Loucy (cell line): ENCODE measurements around the gene TRAF2.

Experiments used
- H2AFZ ChIP-seq: fragments of 200-600 bp; sonication (generic); 2 replicates; pipeline ENCODE4 v1.6.0; 2016; ENCODE audit warnings: antibody characterized with exemption, mild to moderate bottlenecking, low read length, moderate library complexity
- H3F3A ChIP-seq: fragments of 200-600 bp; 2 replicates; pipeline ENCODE4 v1.6.0; 2016; ENCODE audit warnings: antibody characterized with exemption, low read depth, mild to moderate bottlenecking
- H3K27me3 ChIP-seq: fragments of 200-600 bp; sonication (generic); 2 replicates; pipeline ENCODE4 v1.6.1; 2014; ENCODE audit warnings: low read length, mild to moderate bottlenecking; ENCODE audit not compliant: insufficient read depth, poor library complexity, severe bottlenecking
- H3K36me3 ChIP-seq: fragments of 200-600 bp; sonication (generic); 2 replicates; pipeline ENCODE4 v1.6.1; 2016; ENCODE audit warnings: low read length; ENCODE audit not compliant: insufficient read depth
- H3K4me1 ChIP-seq: fragments of 200-600 bp; sonication (generic); 2 replicates; pipeline ENCODE4 v1.5.1; 2014; ENCODE audit warnings: low read length, mild to moderate bottlenecking; ENCODE audit not compliant: insufficient read depth, poor library complexity, severe bottlenecking
- H3K4me2 ChIP-seq: fragments of 200-600 bp; sonication (generic); 2 replicates; pipeline ENCODE4 v1.6.0; 2014; ENCODE audit warnings: antibody characterized with exemption, low read length, low read depth, mild to moderate bottlenecking; ENCODE audit not compliant: poor library complexity, severe bottlenecking
- H3K4me3 ChIP-seq: fragments of 200-600 bp; sonication (generic); 2 replicates; pipeline ENCODE4 v1.5.1; 2014; ENCODE audit warnings: low read length, mild to moderate bottlenecking, mixed read lengths; ENCODE audit not compliant: poor library complexity, severe bottlenecking
- H3K79me2 ChIP-seq: fragments of 200-600 bp; sonication (generic); 2 replicates; pipeline ENCODE4 v1.6.1; 2014; ENCODE audit warnings: low read length; ENCODE audit not compliant: insufficient read depth
- H3K9ac ChIP-seq: fragments of 200-600 bp; sonication (generic); 2 replicates; pipeline ENCODE4 v1.6.0; 2014; ENCODE audit warnings: mild to moderate bottlenecking, low read depth, low read length, moderate library complexity; ENCODE audit not compliant: poor library complexity, severe bottlenecking
- H3K9me2 ChIP-seq: fragments of 200-600 bp; sonication (generic); replicated peaks from 2 replicates; pipeline ENCODE4 v1.6.1; 2016; ENCODE audit warnings: low read depth, low read length, mixed read lengths
- H3K9me3 ChIP-seq: fragments of 200-600 bp; sonication (generic); 2 replicates; pipeline ENCODE4 v1.6.1; 2014; ENCODE audit warnings: mild to moderate bottlenecking, antibody characterized with exemption, low read length, low read depth; ENCODE audit not compliant: insufficient read depth
- H4K20me1 ChIP-seq: fragments of 200-600 bp; sonication (generic); 2 replicates; pipeline ENCODE4 v1.6.0; 2014; ENCODE audit warnings: antibody characterized with exemption, low read length, mild to moderate bottlenecking; ENCODE audit not compliant: insufficient read depth, poor library complexity, severe bottlenecking
- EZH2phosphoT487 ChIP-seq: fragments of 200-600 bp; IDR thresholded peaks from 2 replicates; pipeline ENCODE4 v1.6.1; 2018; ENCODE audit warnings: antibody characterized with exemption, mild to moderate bottlenecking, moderate library complexity, borderline replicate concordance
- TF ChIP-seq, protein P1 (sequence below): fragments of 200-600 bp; sonication (generic); conservative IDR thresholded peaks from 2 replicates; pipeline ENCODE4 v1.5.1; 2014; ENCODE audit warnings: mild to moderate bottlenecking, antibody characterized with exemption, low read length

The TRAF2 gene

DNA sequence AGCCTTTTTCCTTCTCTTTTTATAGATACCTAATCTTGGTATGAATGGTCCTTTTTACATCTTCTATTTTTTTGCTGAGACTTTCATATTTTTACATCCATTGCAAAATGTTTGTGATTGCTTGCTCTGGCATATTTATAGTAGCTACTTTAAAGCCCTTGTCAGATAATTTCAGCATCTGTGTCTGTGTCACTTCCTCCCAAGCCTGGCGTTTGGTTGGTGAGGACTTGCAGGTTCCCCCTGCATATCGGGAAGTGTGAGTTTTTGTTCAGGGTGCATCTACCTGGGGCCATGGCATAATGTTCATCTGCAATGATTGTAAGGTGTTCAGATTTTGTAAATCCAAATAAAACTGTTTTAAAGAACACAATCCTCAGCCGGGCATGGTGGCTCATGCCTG is 49.3 kb downstream of the TRAF2 start:
- H2AFZ ChIP-seq, result no peak overlapping the region
- peaks cover 4% of the 10 kb centered on the region; the same call in 1 of the 2 replicates for H3K36me3 ChIP-seq
- no peak overlapping the region for H3K4me2 ChIP-seq
- no peaks in the 10 kb centered on the region for H3F3A ChIP-seq
- H3K9ac ChIP-seq, result no peak overlapping the region
- no peaks in the 10 kb centered on the region for H3K27me3 ChIP-seq
- H3K9me2 ChIP-seq, result no peaks in the 10 kb centered on the region
- no peaks in the 10 kb centered on the region for H4K20me1 ChIP-seq
- TF ChIP-seq, protein P1, sequence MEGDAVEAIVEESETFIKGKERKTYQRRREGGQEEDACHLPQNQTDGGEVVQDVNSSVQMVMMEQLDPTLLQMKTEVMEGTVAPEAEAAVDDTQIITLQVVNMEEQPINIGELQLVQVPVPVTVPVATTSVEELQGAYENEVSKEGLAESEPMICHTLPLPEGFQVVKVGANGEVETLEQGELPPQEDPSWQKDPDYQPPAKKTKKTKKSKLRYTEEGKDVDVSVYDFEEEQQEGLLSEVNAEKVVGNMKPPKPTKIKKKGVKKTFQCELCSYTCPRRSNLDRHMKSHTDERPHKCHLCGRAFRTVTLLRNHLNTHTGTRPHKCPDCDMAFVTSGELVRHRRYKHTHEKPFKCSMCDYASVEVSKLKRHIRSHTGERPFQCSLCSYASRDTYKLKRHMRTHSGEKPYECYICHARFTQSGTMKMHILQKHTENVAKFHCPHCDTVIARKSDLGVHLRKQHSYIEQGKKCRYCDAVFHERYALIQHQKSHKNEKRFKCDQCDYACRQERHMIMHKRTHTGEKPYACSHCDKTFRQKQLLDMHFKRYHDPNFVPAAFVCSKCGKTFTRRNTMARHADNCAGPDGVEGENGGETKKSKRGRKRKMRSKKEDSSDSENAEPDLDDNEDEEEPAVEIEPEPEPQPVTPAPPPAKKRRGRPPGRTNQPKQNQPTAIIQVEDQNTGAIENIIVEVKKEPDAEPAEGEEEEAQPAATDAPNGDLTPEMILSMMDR, result no peak
- no peak for TF ChIP-seq EZH2phosphoT487
- no peaks in the 10 kb centered on the region for H3K4me1 ChIP-seq
- no peaks in the 10 kb centered on the region for H3K9me3 ChIP-seq
- H3K79me2 ChIP-seq, result no peaks in the 10 kb centered on the region
- no peak overlapping the region for H3K4me3 ChIP-seq

DNA sequence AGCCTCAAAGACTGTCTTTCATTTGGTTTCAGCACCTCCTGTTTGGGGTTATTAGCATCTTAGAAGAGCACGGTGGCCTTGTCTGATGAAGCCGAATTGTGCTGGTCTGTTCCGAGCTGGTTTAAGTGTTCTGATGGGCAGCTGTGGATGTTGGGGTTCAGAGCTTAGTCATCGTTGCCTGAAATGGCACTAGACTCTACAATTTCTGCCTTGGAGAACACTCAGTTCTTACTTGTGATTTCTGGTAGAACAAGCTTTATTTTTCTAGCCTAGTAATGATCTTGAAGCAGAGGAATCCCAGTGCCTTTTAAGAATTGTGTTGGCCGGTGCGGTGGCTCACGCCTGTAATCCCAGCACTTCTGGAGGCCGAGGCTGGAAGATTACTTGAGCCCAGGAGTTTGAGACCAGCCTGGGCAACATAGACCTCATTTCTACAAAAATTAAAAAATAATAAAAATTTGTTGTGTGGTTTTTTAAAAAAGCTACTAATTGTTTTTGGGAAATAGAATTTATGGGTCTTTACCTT is 50.4 kb downstream of the TRAF2 start:
- Histone ChIP-seq H3F3A (no peaks in the 10 kb centered on the region), H3K9me2 (no peaks in the 10 kb centered on the region), H3K4me1 (no peaks in the 10 kb centered on the region), H2AFZ (no peak overlapping the region), H3K4me3 (no peak overlapping the region), H3K9ac (no peak overlapping the region), H3K79me2 (peaks cover 1% of the 10 kb centered on the region; the same call in 1 of the 2 replicates), H3K36me3 (peaks cover 15% of the 10 kb centered on the region; the same call in 1 of the 2 replicates), H3K9me3 (no peaks in the 10 kb centered on the region), H3K27me3 (no peaks in the 10 kb centered on the region), H3K4me2 (no peak overlapping the region), H4K20me1 (peaks cover 7% of the 10 kb centered on the region)
- TF ChIP-seq, protein P1, result no peak
- TF ChIP-seq EZH2phosphoT487, result no peak

DNA sequence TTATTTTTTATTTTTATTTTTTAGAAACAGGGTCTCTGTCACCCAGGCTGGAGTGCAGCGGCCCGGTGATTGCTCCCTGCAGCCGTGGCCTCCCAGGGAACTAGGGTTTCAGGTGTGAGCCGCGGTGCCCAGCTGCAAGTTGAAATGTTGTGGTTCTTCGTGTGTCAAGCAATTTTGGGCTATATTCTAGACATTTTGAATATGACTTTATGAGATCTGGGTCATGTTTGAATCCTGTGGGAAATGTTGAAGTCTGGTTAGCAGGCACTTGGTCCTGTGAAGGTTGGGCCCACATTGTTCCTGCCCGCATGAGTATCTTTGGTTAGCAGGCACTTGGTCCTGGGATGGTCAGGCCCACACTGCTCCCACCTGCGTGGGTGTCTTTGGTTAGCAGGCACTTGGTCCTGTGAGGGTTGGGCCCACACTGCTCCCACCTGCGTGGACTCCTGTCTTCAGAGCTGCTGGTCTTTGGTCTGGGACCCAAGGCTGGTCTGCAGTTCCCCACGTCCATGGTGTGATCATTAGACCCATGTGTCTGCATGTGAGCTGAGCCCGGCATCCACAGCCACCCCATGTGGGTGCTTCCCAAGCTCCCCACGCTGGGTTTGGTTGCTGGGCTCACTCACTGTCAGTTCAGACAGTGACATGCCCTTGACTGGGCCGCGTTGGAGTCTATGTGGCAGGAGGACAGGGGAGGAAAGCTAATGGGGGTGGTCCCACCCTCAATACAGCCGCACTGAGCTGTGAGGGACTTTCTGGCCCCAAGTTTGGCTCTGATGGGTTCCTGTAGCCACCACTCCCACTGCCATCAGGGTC is 51.1 kb downstream of the TRAF2 start:
- no peak overlapping the region for H3K9ac ChIP-seq

More for the DNA sequence above, 51.1 kb downstream of the TRAF2 start:
- no peaks in the 10 kb centered on the region for H3K4me1 ChIP-seq
- no peaks in the 10 kb centered on the region for H3K9me2 ChIP-seq
- H3K4me3 ChIP-seq, result no peak overlapping the region
- H3K79me2 ChIP-seq, result peaks cover 8% of the 10 kb centered on the region; the same call in 1 of the 2 replicates
- no peak overlapping the region for H2AFZ ChIP-seq
- H3F3A ChIP-seq, result no peaks in the 10 kb centered on the region
- peaks cover 12% of the 10 kb centered on the region for H4K20me1 ChIP-seq
- H3K9me3 ChIP-seq, result no peaks in the 10 kb centered on the region
- TF ChIP-seq EZH2phosphoT487, result no peak
- TF ChIP-seq, protein P1, result no peak
- peaks cover 22% of the 10 kb centered on the region; the same call in 1 of the 2 replicates for H3K36me3 ChIP-seq
- H3K4me2 ChIP-seq, result no peak overlapping the region
- H3K27me3 ChIP-seq, result no peaks in the 10 kb centered on the region
